HFF-Myc (cell line): ENCODE data around the gene MBOAT2.

ENCODE experiments used
- DNase-seq: peaks from one replicate; pipeline ENCODE4 v3.0.0-alpha.2; 2011; ENCODE audit warnings: low read depth; ENCODE audit errors: extremely low read depth
- H3K4me3 ChIP-seq: replicated peaks from 2 replicates; pipeline ENCODE4 v1.5.1; 2011; ENCODE audit warnings: low read depth, mild to moderate bottlenecking, control low read depth, low read length
- TF ChIP-seq, protein P1 (sequence below): IDR thresholded peaks from 2 replicates; pipeline ENCODE4 v1.5.1; 2012; ENCODE audit warnings: mild to moderate bottlenecking, low read depth, low read length, control low read depth; ENCODE audit errors: missing control alignments

The MBOAT2 gene

DNA sequence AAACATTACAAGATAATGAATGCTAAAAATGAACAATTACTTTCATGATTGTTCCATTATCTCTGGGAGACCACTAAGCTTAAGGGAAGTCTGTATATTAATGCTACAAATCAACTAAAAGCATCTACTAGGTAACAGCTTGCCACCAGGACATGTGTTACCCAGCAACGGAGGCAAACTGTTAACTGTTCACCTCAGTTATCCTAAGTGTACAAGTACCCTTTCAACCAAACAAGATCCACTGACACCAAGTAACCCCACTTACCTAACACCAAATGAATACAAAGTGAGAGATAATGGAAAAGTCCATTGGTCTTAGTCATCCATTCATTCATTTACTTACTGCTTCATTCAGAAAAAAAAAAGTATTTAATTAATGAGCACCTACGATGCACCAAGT lies 111.4 kb downstream of the MBOAT2 start:
- H3K4me3 ChIP-seq = no peak overlapping the region
- TF ChIP-seq, protein P1, sequence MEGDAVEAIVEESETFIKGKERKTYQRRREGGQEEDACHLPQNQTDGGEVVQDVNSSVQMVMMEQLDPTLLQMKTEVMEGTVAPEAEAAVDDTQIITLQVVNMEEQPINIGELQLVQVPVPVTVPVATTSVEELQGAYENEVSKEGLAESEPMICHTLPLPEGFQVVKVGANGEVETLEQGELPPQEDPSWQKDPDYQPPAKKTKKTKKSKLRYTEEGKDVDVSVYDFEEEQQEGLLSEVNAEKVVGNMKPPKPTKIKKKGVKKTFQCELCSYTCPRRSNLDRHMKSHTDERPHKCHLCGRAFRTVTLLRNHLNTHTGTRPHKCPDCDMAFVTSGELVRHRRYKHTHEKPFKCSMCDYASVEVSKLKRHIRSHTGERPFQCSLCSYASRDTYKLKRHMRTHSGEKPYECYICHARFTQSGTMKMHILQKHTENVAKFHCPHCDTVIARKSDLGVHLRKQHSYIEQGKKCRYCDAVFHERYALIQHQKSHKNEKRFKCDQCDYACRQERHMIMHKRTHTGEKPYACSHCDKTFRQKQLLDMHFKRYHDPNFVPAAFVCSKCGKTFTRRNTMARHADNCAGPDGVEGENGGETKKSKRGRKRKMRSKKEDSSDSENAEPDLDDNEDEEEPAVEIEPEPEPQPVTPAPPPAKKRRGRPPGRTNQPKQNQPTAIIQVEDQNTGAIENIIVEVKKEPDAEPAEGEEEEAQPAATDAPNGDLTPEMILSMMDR = no peak
- no peak for DNase-seq

DNA sequence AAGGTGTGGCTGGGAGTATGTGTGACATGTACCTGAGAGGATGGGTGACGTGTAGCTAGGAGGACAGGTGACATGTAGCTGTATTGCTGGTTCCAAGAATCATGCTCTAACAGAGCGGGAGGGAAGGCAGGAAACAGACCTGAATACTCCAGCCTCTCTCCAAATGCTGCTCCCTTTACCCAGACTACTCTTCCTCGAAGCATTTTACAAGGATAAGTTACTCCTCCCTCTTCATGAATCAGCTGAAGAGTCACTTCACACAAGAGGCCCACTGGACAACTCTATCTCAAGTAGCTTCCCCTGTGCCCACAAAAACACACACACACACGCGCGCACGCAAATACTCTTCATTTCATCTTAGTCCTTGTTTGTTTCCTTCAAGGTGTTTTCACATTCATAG lies 113.5 kb downstream of the MBOAT2 start:
- DNase-seq = no peak
- H3K4me3 ChIP-seq = no peak overlapping the region
- TF ChIP-seq, protein P1 = no peak

DNA sequence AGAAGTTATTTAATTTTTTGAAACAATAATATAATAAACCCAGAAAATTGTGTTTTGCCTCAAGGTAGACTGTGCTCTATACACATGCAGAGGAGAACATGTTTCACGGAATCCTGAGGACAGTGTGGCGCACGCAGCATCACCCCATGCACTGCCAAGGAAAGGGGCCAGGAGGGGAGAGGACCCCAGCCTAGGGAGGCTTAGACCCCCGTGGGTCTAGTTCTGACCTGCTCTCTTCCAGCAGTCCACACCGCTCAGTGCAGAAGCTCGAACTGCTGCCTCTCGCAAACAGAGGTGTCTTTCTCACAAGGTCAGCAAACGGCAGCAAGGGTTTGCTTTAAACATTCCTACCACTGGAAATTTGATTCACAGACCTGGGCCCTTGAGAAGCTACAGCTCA lies 114.5 kb downstream of the MBOAT2 start:
- H3K4me3 ChIP-seq = no peak overlapping the region
- TF ChIP-seq, protein P1 = no peak
- no peak for DNase-seq

DNA sequence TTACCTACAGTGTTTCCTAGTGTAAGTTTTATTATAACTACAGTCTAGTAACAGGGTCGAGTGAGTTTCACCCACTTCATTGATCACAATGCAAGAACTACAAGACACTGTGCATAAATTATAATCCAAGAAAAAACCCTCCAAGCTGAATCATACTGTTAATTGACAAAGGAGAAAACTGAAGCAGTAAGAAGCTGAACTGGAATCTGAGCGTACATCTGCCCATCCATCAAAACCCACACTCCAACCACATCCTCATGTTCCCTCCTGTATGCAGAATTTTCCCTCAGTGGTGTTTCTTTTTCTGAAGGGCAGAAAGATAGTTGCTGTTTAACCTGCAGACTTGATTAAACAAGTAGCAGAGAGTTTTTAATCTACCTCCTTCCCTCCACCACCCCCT lies 116.6 kb downstream of the MBOAT2 start:
- TF ChIP-seq, protein P1 = no peak
- no peak for DNase-seq

DNA sequence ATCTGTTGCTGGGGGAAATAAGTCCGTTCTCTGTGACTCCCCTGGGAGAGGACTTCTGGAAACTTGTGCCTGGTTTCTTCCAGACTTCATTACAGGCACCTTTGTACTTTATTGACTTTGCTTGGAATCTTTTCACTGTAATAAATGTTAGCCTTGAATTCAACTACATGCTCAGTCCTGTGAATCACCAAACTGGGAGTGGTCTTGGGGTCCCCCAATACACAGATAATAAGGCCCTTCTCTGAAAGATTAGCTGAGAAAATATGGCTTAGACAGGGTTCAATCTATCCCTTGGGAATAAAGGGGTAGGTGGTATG lies 117.3 kb downstream of the MBOAT2 start:
- no peak overlapping the region for H3K4me3 ChIP-seq
- TF ChIP-seq, protein P1 = no peak
- DNase-seq = no peak

More for the DNA sequence above, 116.6 kb downstream of the MBOAT2 start:
- H3K4me3 ChIP-seq = no peak overlapping the region

DNA sequence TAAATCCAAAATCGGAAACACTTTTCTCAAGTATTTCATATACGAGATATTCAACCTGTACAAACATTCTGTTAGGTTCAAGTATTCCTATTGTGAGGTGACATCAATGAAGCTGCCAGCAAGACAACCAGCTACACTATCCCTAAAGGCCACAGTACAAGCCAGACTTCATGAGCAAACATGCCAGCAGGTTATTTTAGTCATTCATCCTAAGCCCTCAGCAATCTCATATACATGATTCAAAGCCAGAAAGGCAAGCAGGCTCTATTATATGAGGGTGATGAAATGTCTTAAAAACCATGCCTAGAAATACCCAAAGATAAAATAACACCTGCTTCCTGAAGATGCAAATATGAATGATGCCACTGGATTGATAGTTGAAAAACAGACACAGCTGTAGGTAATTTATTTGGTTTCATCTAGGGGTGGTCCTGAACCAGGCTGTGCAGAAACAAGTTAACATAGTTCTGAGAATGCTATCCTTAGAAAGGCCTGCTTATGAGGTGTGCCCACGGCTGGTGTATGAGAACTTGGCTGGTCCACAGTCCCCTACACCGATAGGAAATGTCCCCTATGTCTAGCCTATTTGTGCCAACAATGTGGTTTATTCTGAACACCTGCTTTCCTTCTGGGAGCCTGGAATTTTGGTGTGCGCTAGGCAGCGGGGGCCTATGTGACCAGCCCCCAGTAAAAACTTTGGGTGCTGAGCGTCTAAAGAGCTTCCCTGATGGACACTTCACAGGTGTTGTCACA lies 117.9 kb downstream of the MBOAT2 start:
- TF ChIP-seq, protein P1 = no peak
- DNase-seq = no peak
- no peak overlapping the region for H3K4me3 ChIP-seq

DNA sequence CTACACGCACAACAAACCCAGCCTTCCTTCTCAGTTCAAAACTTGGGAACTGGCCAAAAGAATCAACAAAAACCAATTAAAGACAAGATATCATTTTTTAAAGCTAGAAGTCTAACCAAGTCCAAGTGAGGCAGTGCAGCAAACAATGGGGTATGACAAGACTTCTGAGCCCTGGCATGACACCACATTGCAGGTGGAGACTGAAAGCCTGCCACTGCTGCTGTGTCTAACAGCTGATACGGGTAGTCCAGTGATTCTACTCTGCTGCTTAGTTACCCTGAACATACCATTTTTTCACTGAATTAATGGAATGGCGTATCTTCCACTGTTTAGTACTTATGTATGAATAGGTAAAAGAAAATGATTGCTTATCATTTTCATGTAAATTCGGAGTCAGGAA lies 118.7 kb downstream of the MBOAT2 start:
- DNase-seq = no peak
- TF ChIP-seq, protein P1 = no peak
- H3K4me3 ChIP-seq = no peak overlapping the region
